ENCODE data around the gene HEBP1.
"Not testable (repeated sequence)": the region's sequence is repeated elsewhere in the genome, so short reads cannot be mapped to it uniquely, and the experiment has no call there.

Gene HEBP1, protein sequence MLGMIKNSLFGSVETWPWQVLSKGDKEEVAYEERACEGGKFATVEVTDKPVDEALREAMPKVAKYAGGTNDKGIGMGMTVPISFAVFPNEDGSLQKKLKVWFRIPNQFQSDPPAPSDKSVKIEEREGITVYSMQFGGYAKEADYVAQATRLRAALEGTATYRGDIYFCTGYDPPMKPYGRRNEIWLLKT

DNA sequence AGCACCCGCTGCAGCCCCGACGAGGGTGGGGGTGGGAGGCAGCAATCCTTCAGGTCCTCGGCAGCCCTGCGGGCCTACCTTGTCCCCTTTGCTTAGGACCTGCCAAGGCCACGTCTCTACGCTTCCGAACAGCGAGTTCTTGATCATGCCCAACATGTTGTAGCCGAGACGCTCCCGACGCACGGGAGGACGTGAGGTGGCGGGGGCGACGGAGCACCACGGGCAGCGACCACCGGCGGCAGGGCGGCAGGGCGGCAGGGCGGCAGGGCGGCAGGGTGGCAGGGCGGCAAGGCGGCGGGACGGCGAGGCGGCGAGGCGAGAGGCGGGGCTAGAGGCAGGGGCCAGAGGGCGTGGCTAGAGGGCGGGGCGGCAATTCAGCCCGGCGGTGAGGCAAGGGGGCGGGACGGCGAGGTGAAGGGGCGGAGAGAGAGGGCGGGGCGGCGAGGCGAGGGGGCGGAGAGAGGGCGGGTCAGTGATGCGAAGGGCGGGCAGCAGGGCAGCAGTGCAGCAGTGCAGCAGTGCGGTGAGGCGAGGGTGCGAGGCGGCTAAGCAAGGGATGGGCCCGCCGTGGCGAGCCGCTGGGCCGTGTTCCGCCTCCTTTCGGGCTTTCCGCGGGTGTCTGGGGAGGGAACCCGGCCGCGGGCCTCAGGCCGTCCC, at the start of gene HEBP1:
Gene HEBP1 (minus strand): TSS at position 307 of the 657 bp plus-strand sequence. CDS start 151 bp downstream, at position 156.
- no peak for DNase-seq

- DNase-seq, result no peak
Observed at GRCh38 chr12:13049816-13050215, 49.8 kb upstream of the HEBP1 start.

DNA sequence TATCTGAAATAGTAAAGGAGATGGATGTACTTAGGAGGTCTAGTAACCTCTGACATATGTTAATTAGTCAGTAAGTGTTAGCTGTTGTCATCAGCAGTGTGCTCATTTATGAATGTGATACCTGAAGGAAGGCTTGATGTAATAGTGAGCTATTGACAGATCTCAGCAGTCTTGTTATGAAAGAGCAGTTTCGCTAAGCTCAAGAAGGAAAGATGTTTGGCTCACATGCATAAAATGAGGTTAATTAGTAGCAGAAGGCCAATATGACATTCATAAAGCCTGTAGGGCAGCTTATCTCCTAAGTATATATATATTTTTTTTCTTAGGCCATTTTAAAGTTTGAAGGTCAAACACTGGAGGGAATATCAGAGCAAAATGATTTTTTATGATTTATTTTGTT, 46.9 kb upstream of the HEBP1 start:
- DNase-seq, result no peak

DNA sequence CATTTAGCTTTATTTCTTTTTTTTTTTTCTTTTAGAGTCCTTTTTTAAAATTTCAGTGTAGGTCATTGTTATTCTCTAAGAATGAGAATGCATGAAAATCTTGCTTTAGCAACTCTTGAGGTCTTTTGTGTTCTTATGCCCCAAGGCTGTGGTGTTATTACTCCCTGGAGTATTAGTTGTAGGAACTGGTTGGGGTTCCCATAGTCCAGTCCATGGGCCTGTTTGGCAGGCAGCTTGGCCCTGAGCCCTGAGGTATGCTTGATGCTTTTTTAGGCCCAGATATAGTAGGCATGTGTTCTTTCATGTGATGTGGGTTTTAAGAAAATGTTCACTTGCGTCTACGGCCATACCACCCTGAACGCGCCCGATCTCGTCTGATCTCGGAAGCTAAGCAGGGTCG, 45.8 kb upstream of the HEBP1 start:
- no peak for DNase-seq

GRCh38 chr12:13044906-13045299, 44.8 kb upstream of the HEBP1 start:
- DNase-seq, result no peak

DNA sequence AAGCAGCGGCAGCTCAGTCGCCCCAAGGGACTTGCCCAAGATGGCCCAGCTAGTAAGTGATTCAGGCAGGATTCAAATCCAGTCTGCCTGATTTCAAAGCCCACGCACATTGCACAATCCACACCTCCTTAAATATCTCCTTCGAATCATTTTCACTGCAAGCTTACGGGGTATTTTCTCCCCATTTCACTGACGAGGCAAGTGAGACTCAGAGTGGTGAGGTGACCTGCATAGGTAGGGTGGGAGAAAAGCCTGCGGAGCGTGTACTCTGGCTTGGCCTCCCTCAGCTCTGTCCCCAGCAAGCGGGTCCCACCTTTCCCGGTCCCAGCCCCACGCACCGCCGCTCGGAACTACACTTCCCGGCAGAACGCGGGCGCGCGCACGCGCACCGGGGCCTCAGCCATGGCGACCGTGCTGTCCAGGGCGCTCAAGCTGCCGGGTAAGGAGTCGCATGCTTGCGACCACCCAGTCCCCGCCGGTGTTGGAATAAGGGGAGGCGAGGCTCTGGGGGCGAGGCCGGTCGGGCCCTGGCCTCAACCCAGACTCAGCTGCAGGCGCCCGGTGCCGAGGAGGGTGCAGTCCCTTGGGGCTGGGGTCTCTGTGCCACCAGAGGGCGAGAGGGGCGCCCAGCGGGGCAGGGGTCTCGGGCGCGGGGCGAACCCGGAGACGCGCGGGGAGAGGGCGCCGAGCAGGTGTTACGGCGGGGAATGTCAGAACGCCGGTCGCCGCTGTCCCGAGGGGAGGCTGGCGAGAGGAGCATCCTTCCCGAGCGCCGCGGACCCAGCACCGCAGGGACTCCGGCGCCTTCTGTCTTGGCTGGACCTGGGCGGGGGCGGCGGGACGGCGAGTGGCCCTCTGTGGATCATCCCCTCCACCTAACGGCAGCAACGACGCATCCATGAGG, 44.2 kb upstream of the HEBP1 start, which contains the start of gene FAM234B:
Gene FAM234B (plus strand): TSS at position 380 of the 904 bp plus-strand sequence. CDS start 23 bp downstream, at position 403.
- no peak for DNase-seq

GRCh38 chr12:13042666-13043230, 42.7 kb upstream of the HEBP1 start:
- no peak for DNase-seq

- no peak for DNase-seq
Observed at GRCh38 chr12:13041224-13041623, 41.2 kb upstream of the HEBP1 start.

- DNase-seq, result no peak
Observed at GRCh38 chr12:13039328-13039956, 39.4 kb upstream of the HEBP1 start.

DNA sequence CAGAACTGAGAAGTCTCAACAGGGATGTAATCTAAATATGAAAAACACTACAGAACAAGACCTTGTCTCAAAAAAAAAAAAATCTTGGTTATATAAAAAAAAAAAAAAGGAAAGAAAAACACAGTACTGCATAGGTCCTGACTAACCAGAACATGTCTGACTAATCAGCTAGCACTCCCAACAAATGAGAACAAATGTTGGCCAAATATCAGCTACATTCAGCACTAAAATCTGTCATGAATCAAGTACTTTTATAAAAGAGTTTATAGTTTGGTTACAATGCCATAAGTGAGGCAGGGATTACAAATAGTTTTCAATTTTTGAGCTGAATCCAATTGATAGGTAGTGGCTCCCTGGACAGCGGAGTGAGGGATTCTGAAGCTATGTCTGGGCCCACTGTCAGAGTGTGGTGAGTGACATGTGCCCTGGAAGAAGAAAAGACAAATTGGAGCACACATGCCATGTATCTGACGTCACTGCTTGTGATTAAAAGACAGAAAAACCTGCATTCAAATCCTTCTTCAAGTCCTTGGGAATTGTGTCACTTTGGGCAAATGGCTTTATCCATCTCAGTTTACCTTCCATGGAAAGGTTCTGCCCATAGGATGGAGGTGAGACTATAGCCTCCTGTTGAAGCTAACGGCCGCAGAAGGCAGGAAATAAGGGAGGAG, 38.6 kb upstream of the HEBP1 start:
- no peak for DNase-seq

DNA sequence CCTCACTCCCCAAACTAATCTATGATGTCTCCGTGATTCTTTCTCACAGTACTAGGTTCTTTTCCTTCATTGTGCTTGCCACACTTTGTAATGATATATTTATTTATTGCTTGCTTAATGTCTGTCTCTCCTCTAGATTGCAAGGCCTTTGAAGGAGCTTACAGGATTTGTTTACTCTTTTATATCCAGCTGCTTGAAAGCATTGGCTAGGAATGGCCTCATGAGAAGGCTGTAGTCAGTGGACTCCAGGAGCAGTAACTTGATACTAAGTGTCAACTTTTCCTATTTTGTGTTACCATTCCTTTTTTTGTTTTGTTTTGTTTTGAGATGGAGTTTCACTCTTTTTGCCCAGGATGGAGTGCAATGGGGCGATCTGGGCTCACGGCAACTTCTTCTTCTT, 36.8 kb upstream of the HEBP1 start:
- no peak for DNase-seq

DNA sequence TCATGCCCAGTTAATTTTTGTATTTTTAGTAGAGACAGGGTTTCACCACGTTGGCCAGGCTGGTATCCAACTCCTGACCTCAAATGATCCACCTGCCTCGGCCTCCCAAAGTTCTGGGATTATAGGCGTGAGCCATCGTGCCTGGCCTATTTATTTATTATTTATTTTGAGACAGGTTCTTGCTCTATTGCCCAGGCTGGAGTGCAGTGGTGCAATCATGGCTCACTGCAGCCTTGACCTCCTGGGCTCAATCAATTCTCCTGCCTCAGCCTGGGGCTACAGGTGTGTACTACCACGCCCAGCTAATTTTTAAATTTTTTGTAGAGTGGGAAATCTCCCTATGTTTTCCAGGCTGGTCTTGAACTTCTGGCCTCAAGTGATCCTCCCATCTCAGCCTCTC, 35.3 kb upstream of the HEBP1 start:
- DNase-seq, result not testable (repeated sequence)

GRCh38 chr12:13033476-13033875, 33.4 kb upstream of the HEBP1 start:
- no peak for DNase-seq

DNA sequence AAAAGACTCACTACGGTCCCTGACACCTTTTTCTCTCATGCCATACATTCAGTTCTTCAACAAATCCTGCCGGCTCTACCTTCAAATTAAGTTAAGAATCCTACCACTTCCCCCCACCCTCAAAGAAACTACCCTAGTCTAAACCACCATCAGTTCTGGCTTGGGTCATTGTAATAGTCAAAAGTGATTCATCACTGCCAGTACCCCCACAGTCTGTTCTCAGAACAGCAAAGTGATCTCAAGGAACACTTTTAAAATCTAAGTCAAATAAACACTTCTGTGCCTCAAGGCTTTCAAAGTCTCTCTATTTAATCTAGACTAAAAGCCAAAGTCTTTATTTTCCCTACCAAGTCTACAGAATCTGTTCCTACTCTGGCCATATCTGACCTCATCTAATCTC, 32.1 kb upstream of the HEBP1 start:
- no peak for DNase-seq

GRCh38 chr12:13030541-13031291, 30.7 kb upstream of the HEBP1 start:
- no peak for DNase-seq

DNA sequence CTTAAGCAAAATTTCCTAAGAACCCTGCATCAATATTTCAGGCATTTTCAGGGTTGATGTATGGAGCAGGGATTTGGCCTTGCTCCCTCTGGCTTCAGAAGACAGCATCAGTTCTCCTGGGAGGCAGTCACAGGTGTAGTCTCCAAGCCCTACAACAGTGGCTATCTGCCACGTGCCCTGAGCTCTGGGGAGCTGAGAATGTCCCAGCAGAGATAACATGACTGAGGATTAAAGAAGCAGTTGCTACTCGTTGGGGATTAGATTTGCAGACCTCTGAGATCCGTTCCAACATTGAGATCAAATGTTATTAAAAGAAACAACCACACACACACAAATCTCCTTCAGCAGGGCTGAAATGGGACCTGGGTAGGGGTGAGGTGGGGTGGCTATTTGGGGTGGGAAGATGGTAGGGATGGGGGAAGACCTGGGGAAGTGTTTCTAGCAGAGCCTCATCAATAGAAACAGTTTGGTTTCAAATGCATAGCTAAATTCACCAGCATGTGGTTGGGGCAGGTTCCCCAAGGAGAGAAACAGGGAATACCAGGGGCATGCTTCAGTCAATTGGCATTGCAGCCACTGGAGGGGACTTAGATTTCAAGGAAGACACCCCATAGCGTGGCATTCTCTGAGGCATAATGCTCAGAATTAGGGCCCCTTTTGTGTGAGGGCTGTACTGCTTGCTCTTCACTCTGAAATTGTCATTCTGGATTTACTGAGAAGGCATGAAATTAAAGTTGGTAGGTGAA, 28.9 kb upstream of the HEBP1 start:
- no peak for DNase-seq

GRCh38 chr12:13027508-13027907, 27.4 kb upstream of the HEBP1 start:
- DNase-seq, result no peak

DNA sequence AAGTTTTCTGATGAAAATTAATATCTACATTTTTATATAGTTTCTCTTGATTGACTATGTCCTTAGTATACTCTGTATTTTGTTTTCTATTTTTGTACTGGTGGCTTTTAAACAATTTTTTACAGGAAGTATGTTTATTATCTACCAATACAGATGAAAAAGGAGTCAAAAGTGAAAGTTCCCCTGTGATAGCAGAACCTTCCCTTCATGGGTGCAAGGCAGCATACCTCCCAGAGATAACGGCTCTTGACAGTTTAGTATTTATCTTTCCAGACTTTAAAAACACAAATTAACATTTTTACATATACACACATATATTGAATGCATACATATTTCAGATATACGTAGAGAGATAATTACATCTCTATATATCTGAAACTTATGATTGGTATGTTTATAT, 27.0 kb upstream of the HEBP1 start:
- no peak for DNase-seq

DNA sequence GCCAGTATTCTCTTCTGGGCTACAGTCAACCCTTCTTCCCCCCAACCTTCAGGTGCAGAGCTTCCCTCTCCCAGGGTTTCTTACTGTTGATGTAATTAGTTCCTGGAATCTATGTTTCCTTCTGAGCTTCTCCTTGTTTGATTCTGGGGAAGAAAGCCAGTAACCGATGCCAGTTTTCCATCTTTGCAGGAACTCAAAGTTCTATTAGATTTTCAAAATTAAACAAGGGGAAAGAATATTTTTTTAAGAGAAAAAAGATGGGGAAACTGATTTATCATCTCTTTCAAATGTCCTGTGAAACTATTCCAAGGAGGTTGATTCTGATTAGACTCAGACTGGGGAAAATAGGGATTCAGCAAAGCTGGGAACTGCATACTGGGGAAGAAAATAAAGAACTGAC, 26.2 kb upstream of the HEBP1 start:
- no peak for DNase-seq

GRCh38 chr12:13024531-13024916, 24.5 kb upstream of the HEBP1 start:
- no peak for DNase-seq

Measured in SHP77 treated with DMSO at 0.1 percent for 48 hours (cell line).